ENCODE data around the gene PDZD2. TPM values are rescaled to one million over a fixed set of nuclear protein-coding genes. Genes with fewer than 3 reads are reported as not detected.

The PDZD2 gene
- total and polyA plus RNA-seq, 2 experiments from 2014 or later: 8.3 to 16.9 TPM

GRCh38 chr5:31976169-31976568 lies 337.2 kb downstream of the PDZD2 start (continued):
- TF ChIP-seq, protein P1, sequence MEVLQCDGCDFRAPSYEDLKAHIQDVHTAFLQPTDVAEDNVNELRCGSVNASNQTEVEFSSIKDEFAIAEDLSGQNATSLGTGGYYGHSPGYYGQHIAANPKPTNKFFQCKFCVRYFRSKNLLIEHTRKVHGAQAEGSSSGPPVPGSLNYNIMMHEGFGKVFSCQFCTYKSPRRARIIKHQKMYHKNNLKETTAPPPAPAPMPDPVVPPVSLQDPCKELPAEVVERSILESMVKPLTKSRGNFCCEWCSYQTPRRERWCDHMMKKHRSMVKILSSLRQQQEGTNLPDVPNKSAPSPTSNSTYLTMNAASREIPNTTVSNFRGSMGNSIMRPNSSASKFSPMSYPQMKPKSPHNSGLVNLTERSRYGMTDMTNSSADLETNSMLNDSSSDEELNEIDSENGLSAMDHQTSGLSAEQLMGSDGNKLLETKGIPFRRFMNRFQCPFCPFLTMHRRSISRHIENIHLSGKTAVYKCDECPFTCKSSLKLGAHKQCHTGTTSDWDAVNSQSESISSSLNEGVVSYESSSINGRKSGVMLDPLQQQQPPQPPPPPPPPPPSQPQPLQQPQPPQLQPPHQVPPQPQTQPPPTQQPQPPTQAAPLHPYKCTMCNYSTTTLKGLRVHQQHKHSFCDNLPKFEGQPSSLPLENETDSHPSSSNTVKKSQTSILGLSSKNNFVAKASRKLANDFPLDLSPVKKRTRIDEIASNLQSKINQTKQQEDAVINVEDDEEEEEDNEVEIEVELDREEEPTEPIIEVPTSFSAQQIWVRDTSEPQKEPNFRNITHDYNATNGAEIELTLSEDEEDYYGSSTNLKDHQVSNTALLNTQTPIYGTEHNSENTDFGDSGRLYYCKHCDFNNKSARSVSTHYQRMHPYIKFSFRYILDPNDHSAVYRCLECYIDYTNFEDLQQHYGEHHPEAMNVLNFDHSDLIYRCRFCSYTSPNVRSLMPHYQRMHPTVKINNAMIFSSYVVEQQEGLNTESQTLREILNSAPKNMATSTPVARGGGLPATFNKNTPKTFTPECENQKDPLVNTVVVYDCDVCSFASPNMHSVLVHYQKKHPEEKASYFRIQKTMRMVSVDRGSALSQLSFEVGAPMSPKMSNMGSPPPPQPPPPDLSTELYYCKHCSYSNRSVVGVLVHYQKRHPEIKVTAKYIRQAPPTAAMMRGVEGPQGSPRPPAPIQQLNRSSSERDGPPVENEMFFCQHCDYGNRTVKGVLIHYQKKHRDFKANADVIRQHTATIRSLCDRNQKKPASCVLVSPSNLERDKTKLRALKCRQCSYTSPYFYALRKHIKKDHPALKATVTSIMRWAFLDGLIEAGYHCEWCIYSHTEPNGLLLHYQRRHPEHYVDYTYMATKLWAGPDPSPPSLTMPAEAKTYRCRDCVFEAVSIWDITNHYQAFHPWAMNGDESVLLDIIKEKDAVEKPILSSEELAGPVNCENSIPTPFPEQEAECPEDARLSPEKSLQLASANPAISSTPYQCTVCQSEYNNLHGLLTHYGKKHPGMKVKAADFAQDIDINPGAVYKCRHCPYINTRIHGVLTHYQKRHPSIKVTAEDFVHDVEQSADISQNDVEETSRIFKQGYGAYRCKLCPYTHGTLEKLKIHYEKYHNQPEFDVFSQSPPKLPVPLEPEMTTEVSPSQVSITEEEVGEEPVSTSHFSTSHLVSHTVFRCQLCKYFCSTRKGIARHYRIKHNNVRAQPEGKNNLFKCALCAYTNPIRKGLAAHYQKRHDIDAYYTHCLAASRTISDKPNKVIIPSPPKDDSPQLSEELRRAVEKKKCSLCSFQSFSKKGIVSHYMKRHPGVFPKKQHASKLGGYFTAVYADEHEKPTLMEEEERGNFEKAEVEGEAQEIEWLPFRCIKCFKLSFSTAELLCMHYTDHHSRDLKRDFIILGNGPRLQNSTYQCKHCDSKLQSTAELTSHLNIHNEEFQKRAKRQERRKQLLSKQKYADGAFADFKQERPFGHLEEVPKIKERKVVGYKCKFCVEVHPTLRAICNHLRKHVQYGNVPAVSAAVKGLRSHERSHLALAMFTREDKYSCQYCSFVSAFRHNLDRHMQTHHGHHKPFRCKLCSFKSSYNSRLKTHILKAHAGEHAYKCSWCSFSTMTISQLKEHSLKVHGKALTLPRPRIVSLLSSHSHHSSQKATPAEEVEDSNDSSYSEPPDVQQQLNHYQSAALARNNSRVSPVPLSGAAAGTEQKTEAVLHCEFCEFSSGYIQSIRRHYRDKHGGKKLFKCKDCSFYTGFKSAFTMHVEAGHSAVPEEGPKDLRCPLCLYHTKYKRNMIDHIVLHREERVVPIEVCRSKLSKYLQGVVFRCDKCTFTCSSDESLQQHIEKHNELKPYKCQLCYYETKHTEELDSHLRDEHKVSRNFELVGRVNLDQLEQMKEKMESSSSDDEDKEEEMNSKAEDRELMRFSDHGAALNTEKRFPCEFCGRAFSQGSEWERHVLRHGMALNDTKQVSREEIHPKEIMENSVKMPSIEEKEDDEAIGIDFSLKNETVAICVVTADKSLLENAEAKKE (CRISPR knock-in tag; IDR thresholded peaks at IDR 0.05): no peak
- TF ChIP-seq CREB1 (CRISPR knock-in tag; IDR thresholded peaks at IDR 0.05; ENCODE audit: low read depth): no peak
- no peak for TF ChIP-seq EZH2phosphoT487 (IDR thresholded peaks at IDR 0.05; ENCODE audit: unreplicated experiment)
- TF ChIP-seq, protein P2, sequence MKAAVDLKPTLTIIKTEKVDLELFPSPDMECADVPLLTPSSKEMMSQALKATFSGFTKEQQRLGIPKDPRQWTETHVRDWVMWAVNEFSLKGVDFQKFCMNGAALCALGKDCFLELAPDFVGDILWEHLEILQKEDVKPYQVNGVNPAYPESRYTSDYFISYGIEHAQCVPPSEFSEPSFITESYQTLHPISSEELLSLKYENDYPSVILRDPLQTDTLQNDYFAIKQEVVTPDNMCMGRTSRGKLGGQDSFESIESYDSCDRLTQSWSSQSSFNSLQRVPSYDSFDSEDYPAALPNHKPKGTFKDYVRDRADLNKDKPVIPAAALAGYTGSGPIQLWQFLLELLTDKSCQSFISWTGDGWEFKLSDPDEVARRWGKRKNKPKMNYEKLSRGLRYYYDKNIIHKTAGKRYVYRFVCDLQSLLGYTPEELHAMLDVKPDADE (IDR thresholded peaks at IDR 0.05): no peak
- TF ChIP-seq EZH2 (IDR thresholded peaks at IDR 0.05; ENCODE audit: low read depth, unreplicated experiment): no peak
- TF ChIP-seq POLR2AphosphoS5 (IDR thresholded peaks at IDR 0.05; ENCODE audit: low read depth): no peak
- TF ChIP-seq CTCF (conservative IDR thresholded peaks at IDR 0.05; ENCODE audit: low read depth in 2 of 2): no peak
- TF ChIP-seq, protein P3, sequence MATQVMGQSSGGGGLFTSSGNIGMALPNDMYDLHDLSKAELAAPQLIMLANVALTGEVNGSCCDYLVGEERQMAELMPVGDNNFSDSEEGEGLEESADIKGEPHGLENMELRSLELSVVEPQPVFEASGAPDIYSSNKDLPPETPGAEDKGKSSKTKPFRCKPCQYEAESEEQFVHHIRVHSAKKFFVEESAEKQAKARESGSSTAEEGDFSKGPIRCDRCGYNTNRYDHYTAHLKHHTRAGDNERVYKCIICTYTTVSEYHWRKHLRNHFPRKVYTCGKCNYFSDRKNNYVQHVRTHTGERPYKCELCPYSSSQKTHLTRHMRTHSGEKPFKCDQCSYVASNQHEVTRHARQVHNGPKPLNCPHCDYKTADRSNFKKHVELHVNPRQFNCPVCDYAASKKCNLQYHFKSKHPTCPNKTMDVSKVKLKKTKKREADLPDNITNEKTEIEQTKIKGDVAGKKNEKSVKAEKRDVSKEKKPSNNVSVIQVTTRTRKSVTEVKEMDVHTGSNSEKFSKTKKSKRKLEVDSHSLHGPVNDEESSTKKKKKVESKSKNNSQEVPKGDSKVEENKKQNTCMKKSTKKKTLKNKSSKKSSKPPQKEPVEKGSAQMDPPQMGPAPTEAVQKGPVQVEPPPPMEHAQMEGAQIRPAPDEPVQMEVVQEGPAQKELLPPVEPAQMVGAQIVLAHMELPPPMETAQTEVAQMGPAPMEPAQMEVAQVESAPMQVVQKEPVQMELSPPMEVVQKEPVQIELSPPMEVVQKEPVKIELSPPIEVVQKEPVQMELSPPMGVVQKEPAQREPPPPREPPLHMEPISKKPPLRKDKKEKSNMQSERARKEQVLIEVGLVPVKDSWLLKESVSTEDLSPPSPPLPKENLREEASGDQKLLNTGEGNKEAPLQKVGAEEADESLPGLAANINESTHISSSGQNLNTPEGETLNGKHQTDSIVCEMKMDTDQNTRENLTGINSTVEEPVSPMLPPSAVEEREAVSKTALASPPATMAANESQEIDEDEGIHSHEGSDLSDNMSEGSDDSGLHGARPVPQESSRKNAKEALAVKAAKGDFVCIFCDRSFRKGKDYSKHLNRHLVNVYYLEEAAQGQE (IDR thresholded peaks at IDR 0.05; ENCODE audit: unreplicated experiment): no peak
- TF ChIP-seq STAT1 (IDR thresholded peaks at IDR 0.05; ENCODE audit: unreplicated experiment): no peak

Data from GM23338 (cell line).